ENCODE results near the gene MYB. TPM values are rescaled to one million over a fixed set of nuclear protein-coding genes. Genes with fewer than 3 reads are reported as not detected.

Gene MYB
- total and polyA plus RNA-seq, 2 of the 13 experiments (the other 11 are each of a cell fraction or from before 2014, with no cell fraction given) = 0.04 to 0.20 TPM

GRCh38 chr6:135162678-135163439 is 18.2 kb upstream of the MYB start (continued):
- no peak for TF ChIP-seq PATZ1 (CRISPR knock-in tag; IDR thresholded peaks at IDR 0.05)
- no peak for TF ChIP-seq ASH2L (IDR thresholded peaks at IDR 0.05; ENCODE audit: insufficient read length, low read depth, low read length)
- no peak for TF ChIP-seq ATF3 (CRISPR knock-in tag; IDR thresholded peaks at IDR 0.05)
- no peak for TF ChIP-seq TMF1 (CRISPR knock-in tag; IDR thresholded peaks at IDR 0.05; ENCODE audit: low read depth)
- TF ChIP-seq UBTF (CRISPR knock-in tag; IDR thresholded peaks at IDR 0.05) = no peak

GRCh38 chr6:135163440-135163738 is 17.7 kb upstream of the MYB start:
- ATAC-seq (no peak), DNase-seq (ENCODE audit: low spot score) (no peak), FAIRE-seq (no peak)
- H3K9ac ChIP-seq (ENCODE audit: insufficient read depth, low read depth, low read length) = no peak overlapping the region
- in situ Hi-C loops (cut with HindIII; ENCODE audit: extremely low pct_ligation_motif_present, low pct_unique_long_range_greater_than_20kb) = no loop called here
- H3K4me1 ChIP-seq (ENCODE audit: insufficient read depth, low read length) = peaks cover 10% of the 10 kb centered on the region
- 49% methylated on average over 3 of the region's 3 CpGs for WGBS (ENCODE audit: low lambda C conversion rate)
- H4K20me1 ChIP-seq (ENCODE audit: insufficient read depth, low read length) = no peaks in the 10 kb centered on the region
- H3K36me3 ChIP-seq (replicated peaks in 1 of 2; ENCODE audit: control insufficient read depth in 1 of 2, insufficient read depth in 2 of 2, low read length in 2 of 2) = no peaks in the 10 kb centered on the region
- TF ChIP-seq HNRNPK (IDR thresholded peaks at IDR 0.05; ENCODE audit: low read depth, low read length, poor library complexity, severe bottlenecking) (no peak), KDM5A (IDR thresholded peaks at IDR 0.05; ENCODE audit: borderline replicate concordance, low read length) (no peak), KAT2B (IDR thresholded peaks at IDR 0.05; ENCODE audit: borderline replicate concordance, low read depth, low read length) (no peak), ETV5 (CRISPR knock-in tag; IDR thresholded peaks at IDR 0.05; ENCODE audit: borderline replicate concordance) (no peak), ZNF766 (CRISPR knock-in tag; IDR thresholded peaks at IDR 0.05; ENCODE audit: borderline replicate concordance) (no peak), MIXL1 (CRISPR knock-in tag; IDR thresholded peaks at IDR 0.05) (no peak), ETS1 (CRISPR knock-in tag; IDR thresholded peaks at IDR 0.05) (no peak), MED8 (CRISPR knock-in tag; IDR thresholded peaks at IDR 0.05; ENCODE audit: insufficient replicate concordance) (no peak), BRD4 (CRISPR knock-in tag; IDR thresholded peaks at IDR 0.05) (no peak), STAT5B (CRISPR knock-in tag; IDR thresholded peaks at IDR 0.05) (no peak), KLF13 (CRISPR knock-in tag; IDR thresholded peaks at IDR 0.05) (no peak)
- BruUV-seq (replicated peaks) = no TSS peak
- no peak overlapping the region for H2AFZ ChIP-seq (ENCODE audit: low read length)
- no peak overlapping the region for H3K4me2 ChIP-seq (ENCODE audit: low read depth, low read length)
- H3K4me3 ChIP-seq (replicated peaks in 1 of 3; ENCODE audit: insufficient read depth in 1 of 3, low read depth in 2 of 3, low read length in 3 of 3) = no peak overlapping the region
- H3K79me2 ChIP-seq (ENCODE audit: insufficient read depth, low read length) = no peaks in the 10 kb centered on the region
- H3K9me3 ChIP-seq (ENCODE audit: low read length) = no peaks in the 10 kb centered on the region
- H3K27ac ChIP-seq (ENCODE audit: extremely low read length, insufficient read depth, low read length) = no peak overlapping the region
- intact Hi-C loops (cut with micrococcal nuclease; ENCODE audit: unreplicated experiment) = no loop called here
- ChIA-PET CTCF (ENCODE audit: low intra/inter-chr PET ratio, low total read pairs) (no interaction called here), POLR2A (no interaction called here)
- no peaks in the 10 kb centered on the region for H3K27me3 ChIP-seq (ENCODE audit: control insufficient read depth in 1 of 2, insufficient read depth in 2 of 2, low read length in 2 of 2)
